Vagina (tissue), 2 donors: Measurements from ENCODE around the gene CALML5.

ENCODE experiments used
- POLR2A ChIP-seq, 2 donors: fragments of 450-650 bp; IDR thresholded peaks; one replicate each; pipeline ENCODE4 v1.6.1; 2017; ENCODE audit warnings: antibody characterized with exemption in 2 of 2, mild to moderate bottlenecking in 2 of 2, moderate library complexity in 2 of 2
- POLR2AphosphoS5 ChIP-seq, 2 donors: sonication (generic); formaldehyde crosslinking; IDR thresholded peaks; one replicate each; pipeline ENCODE4 v1.9.0; 2017; ENCODE audit warnings: antibody characterized with exemption in 2 of 2, mild to moderate bottlenecking in 2 of 2, low read depth in 1 of 2; ENCODE audit not compliant: insufficient read depth in 1 of 2
- TF ChIP-seq, protein P1 (sequence below), 3 experiments: fragments of 450-650 bp in 2 of 3; fragments of 200-600 bp in 1 of 3; sonication (generic) in 1 of 3; IDR thresholded peaks; one replicate each; pipeline ENCODE4 v1.5.1; 2017 to 2019; ENCODE audit warnings: antibody characterized with exemption in 3 of 3, mild to moderate bottlenecking in 2 of 3, moderate library complexity in 2 of 3

DNA sequence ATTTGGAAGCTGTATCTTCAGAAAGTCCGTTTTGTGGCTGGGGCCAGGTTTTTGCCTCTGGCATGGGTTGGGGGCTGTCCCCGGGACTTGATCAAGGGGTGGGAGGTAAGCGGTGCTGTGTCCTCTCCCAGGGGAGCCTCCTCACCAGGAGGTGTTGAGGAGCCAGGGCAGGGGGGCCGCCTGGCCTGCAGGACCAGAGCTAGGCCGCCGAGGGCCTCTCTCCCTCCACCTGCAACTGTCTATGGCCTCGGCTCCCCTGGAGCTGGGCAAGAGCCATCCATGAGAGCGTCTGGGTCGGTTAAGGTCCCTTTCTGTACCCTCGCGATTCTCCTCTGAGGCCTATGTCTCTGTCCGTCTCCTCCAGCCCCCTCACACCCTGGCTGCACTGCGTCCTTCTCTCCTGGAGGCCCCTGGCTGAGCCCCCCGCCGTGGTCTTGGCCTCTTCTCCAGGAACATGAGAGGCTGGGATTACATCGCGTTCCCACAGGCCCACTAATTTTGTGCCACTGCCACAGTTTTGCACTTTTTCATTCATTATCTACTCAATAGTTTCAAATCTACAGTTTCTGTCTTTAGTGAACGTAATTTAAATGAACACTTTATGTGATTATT lies 20.6 kb downstream of the CALML5 start:
- TF ChIP-seq, protein P1, sequence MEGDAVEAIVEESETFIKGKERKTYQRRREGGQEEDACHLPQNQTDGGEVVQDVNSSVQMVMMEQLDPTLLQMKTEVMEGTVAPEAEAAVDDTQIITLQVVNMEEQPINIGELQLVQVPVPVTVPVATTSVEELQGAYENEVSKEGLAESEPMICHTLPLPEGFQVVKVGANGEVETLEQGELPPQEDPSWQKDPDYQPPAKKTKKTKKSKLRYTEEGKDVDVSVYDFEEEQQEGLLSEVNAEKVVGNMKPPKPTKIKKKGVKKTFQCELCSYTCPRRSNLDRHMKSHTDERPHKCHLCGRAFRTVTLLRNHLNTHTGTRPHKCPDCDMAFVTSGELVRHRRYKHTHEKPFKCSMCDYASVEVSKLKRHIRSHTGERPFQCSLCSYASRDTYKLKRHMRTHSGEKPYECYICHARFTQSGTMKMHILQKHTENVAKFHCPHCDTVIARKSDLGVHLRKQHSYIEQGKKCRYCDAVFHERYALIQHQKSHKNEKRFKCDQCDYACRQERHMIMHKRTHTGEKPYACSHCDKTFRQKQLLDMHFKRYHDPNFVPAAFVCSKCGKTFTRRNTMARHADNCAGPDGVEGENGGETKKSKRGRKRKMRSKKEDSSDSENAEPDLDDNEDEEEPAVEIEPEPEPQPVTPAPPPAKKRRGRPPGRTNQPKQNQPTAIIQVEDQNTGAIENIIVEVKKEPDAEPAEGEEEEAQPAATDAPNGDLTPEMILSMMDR (IDR thresholded peaks at IDR 0.05): no peak
- TF ChIP-seq POLR2A (IDR thresholded peaks at IDR 0.05) (no peak), POLR2AphosphoS5 (IDR thresholded peaks at IDR 0.05; ENCODE audit: insufficient read depth in 1 of 2, low read depth in 1 of 2) (no peak)
